GM12892 (cell line): ENCODE data around the gene KNDC1.

ENCODE experiments used
- DNase-seq: peaks from one replicate; pipeline ENCODE4 v3.0.0; 2011; ENCODE audit not compliant: insufficient read length
- FAIRE-seq: peaks from 2 replicates; lab custom pipeline; 2011; peaks lifted over from hg19 to GRCh38; lab: Jason Lieb, UNC
- POLR2A ChIP-seq: IDR thresholded peaks from 2 replicates; pipeline ENCODE4 v1.6.1; 2011; ENCODE audit warnings: low read depth, low read length, control low read depth
- POLR2AphosphoS5 ChIP-seq: IDR thresholded peaks from 2 replicates; pipeline ENCODE4 v1.6.1; 2011; ENCODE audit warnings: low read depth, low read length, control low read depth
- TAF1 ChIP-seq: IDR thresholded peaks from 2 replicates; pipeline ENCODE4 v1.6.1; 2011; ENCODE audit warnings: low read depth, mild to moderate bottlenecking, control low read depth, low read length, borderline replicate concordance

The KNDC1 gene

GRCh38 chr10:133178357-133179127 is 18.5 kb downstream of the KNDC1 start:
- FAIRE-seq (no peak), DNase-seq (no peak)
- TF ChIP-seq POLR2A: no peak
- TF ChIP-seq TAF1: no peak
- TF ChIP-seq POLR2AphosphoS5: no peak

GRCh38 chr10:133179128-133179520 is 19.1 kb downstream of the KNDC1 start:
- TF ChIP-seq TAF1: no peak
- TF ChIP-seq POLR2A: no peak
- no peak for TF ChIP-seq POLR2AphosphoS5
- FAIRE-seq (no peak), DNase-seq (no peak)

DNA sequence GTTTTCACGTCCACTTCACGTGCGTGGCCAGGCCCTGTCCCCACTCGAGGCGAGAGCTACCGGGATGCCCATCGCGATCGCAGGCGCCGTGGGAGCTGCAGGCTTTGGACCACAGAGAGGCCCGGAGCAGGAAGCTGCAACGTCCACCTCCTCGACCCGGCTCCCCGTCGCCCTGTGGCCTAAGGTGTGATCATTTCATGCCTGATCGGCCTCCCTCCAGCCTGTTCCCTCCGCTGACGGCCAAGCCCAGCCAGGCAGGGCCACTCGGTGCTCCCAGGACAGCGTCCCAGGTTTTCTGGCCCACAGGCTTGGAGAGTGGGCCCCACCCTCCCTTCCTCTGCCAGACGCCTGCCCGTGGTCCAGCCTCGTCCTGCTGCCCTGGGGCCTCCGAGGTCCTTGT is 19.6 kb downstream of the KNDC1 start:
- FAIRE-seq (no peak), DNase-seq (no peak)
- TF ChIP-seq TAF1 (no peak), POLR2AphosphoS5 (no peak), POLR2A (no peak)

DNA sequence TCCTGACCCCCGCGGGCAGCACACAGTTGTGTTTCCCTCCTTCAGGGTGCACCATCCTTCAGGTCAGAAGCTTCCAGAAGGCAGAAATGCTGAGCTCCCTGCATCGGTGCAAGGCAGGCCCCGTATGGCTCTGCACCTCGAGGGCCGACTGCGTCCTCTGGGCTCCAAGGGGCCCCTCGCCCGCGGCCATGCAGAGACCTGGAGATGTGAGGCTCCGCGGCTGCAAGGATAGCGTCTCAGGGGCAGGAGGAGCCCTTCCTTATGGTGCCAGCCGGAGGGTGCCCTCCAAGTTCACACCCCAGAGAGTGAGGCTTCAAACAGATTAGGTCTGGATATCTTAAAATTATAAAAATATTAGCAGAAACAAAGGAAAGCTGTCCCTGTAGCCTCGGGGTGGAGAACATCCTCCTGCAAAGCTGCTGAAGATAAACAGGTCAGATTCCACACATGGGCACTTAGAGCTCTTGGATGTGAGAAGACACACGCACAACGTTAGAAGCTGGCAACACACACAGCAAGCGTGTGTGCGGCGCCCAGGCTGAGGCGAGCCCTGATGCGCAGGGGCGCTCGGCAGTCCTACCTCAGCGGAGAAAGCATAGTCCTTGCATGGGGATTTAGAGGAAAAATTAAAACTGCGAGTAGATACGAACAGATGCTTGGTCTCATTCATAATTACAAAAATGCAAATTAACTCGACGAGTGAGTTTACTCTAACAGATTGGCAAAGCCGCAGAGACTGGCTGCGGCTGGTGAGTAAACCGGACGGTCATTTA is 20.4 kb downstream of the KNDC1 start:
- no peak for FAIRE-seq
- no peak for TF ChIP-seq TAF1
- no peak for TF ChIP-seq POLR2A
- no peak for TF ChIP-seq POLR2AphosphoS5
- no peak for DNase-seq

DNA sequence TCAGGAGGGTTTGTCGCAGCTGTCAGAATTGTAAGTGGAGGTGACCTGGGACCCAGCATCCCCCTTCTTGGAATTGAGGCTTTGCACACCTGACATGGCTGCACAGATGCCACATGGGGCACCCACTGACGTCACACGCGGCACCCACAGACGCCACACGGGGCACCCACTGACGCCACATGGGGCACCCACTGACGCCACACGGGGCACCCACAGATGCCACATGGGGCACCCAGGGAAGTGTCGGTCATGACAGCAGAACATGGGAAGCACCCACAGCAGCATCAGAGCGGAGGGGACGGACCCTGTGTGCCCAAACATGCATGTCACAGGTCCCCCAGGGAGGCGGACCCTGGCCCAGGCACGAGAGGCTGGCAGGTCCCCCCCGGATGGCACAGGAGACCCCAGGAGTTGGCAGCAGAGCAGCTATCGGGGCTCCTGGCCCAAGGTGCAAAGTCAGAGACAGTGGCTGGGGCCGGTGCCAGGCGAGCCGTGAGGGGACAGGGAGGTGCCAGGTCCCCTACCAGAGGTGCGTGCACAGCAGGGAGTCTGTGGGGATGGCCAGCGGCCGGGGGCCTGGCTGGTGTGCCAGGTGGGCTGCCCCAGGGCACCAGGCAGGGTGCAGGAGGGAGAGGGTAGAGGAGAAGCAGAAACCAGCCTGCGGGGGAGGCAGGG is 21.1 kb downstream of the KNDC1 start:
- FAIRE-seq (no peak), DNase-seq (no peak)
- no peak for TF ChIP-seq TAF1
- no peak for TF ChIP-seq POLR2A
- TF ChIP-seq POLR2AphosphoS5: no peak

- no peak for DNase-seq
- no peak for FAIRE-seq
- TF ChIP-seq POLR2AphosphoS5: no peak
Measured at GRCh38 chr10:133182190-133182589, 22.2 kb downstream of the KNDC1 start.

- TF ChIP-seq POLR2AphosphoS5: no peak
- TF ChIP-seq POLR2A: no peak
- no peak for TF ChIP-seq TAF1
- FAIRE-seq (no peak), DNase-seq (no peak)
Measured at GRCh38 chr10:133182791-133183645, 23.0 kb downstream of the KNDC1 start.

DNA sequence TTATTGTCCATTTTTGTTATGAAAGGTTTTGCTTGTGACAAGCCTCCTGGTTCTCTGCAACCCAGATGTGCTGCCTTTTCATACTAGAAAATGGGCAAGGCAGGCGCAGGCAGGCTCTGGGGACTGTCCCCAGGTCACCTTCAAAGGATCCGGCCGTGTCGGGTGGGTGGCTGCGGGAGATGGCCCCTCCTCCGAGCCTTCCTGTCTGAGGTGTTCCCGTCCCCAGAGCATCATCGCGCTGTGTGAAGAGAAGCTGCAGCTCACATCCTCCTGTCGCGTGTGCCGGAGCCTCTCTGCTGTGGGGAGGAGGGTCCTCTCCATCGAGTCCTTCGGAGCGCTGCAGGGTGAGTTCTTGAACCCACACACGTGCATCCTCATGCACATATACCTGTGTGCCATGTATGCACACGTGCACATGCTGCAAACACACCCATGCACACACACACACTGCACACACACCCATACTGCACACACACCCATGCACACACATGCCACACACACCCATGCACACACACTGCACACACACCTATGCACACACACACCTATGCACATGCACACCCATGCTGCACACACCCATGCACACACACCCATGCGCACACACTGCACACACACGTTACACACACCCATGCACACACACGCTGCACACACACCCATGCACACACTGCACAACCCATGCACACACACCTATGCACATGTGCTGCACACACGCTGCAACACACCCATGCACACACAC is 23.8 kb downstream of the KNDC1 start:
- no peak for TF ChIP-seq POLR2A
- DNase-seq (no peak), FAIRE-seq (no peak)

DNA sequence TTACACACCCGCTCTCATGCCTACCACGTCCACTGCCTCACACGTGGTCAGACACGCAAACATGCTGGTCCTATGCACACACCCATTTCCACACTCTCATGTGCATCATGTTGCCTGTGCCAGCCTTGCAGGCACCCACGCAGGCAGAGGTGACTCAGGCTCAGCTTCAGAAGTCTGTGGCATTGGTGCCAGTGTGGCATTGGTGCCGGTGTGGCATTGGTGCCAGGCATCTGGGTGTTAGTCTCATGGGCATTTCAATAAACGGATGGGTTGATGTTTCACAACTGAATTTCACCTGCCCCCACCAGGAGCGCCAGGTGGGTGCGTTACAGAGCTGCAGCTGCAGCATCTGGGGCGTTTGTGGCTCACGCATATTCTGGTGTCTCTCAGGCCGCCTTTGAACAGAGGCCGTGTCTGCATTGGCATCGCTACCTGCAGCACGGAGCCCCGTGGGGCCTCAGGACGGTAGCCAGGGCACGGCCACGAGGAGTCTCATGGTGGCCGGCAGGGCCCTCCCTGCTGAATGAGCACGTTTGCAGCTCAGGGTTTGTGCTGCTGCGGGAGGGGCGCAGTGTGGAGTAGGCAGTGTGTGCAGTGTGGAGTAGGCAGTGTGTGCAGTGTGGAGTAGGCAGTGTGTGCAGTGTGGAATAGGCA is 24.7 kb downstream of the KNDC1 start:
- no peak for DNase-seq
- FAIRE-seq: no peak
- no peak for TF ChIP-seq TAF1
- TF ChIP-seq POLR2A: no peak
- TF ChIP-seq POLR2AphosphoS5: no peak

- no peak for TF ChIP-seq POLR2A
- no peak for TF ChIP-seq POLR2AphosphoS5
- TF ChIP-seq TAF1: no peak
- FAIRE-seq (no peak), DNase-seq (no peak)
Measured at GRCh38 chr10:133185421-133185820, 25.4 kb downstream of the KNDC1 start.

GRCh38 chr10:133185916-133186315 is 25.9 kb downstream of the KNDC1 start:
- TF ChIP-seq POLR2AphosphoS5: no peak
- no peak for TF ChIP-seq TAF1
- no peak for TF ChIP-seq POLR2A
- no peak for FAIRE-seq
- no peak for DNase-seq
